HUES48 (cell line): ENCODE results near the gene AIFM2.
"Not testable (repeated sequence)": the region's sequence is repeated elsewhere in the genome, so short reads cannot be mapped to it uniquely, and the experiment has no call there.

Experiments
- H3K27ac ChIP-seq: one replicate; pipeline ENCODE4 v1.7.0; 2013; ENCODE audit warnings: low read depth, low read length, inconsistent platforms
- H3K27me3 ChIP-seq: 2 replicates; pipeline ENCODE4 v1.6.1; 2013; ENCODE audit warnings: mild to moderate bottlenecking, low read length; ENCODE audit not compliant: control insufficient read depth, insufficient read depth
- H3K36me3 ChIP-seq: 2 replicates; pipeline ENCODE4 v1.6.1; 2013; ENCODE audit warnings: low read length; ENCODE audit not compliant: control insufficient read depth, insufficient read depth
- H3K4me1 ChIP-seq: 2 replicates; pipeline ENCODE4 v1.6.1; 2013; ENCODE audit warnings: mild to moderate bottlenecking, low read length; ENCODE audit not compliant: control insufficient read depth, insufficient read depth
- H3K4me3 ChIP-seq: 2 replicates; pipeline ENCODE4 v1.5.1; 2013; ENCODE audit warnings: mild to moderate bottlenecking, low read depth, low read length
- H3K9ac ChIP-seq: 2 replicates; pipeline ENCODE4 v1.6.1; 2013; ENCODE audit warnings: mild to moderate bottlenecking, low read depth, low read length, moderate library complexity
- H3K9me3 ChIP-seq: 2 replicates; pipeline ENCODE4 v1.6.1; 2013; ENCODE audit warnings: low read length; ENCODE audit not compliant: control insufficient read depth, insufficient read depth

AIFM2 gene

DNA sequence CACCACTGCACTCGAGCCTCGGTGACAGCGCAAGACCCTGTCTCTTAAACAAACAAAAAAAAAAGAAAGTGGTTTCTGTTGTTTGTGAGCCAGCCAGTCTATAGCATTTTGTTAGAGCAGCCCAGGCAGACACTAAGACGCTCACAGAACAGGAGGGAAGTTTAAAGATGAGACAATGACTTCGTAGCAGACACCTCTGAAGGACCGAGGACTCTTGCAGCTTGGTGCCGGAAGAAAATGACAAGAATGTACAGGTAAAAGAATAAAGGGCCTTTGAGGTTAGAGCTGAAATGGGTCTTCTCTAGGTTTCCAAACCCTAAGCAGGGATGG lies 40.3 kb downstream of the AIFM2 start:
- Histone ChIP-seq H3K27ac (no peak overlapping the region), H3K4me1 (no peaks in the 10 kb centered on the region), H3K27me3 (no peaks in the 10 kb centered on the region), H3K9ac (no peak overlapping the region), H3K36me3 (peaks cover 34% of the 10 kb centered on the region), H3K4me3 (no peak overlapping the region), H3K9me3 (no peaks in the 10 kb centered on the region)

DNA sequence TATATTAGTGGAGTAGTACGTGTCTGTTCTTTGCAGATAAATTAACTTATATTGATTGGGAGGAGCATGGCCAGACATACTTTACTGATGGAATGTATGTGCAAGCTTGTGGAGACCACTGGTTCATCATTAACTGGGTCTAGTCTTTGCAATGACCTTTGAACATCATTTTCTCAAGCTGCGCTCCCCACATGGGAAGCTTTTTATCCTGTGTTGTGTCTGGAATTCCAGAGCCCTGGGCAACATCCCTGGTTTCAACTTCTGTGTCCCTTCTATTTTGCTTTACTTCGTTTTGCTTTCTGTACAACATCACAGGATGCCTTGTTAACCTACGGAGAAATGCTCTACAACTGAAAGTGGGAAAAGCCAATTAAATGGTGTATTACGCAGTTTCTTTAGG lies 41.7 kb downstream of the AIFM2 start:
- peaks cover 34% of the 10 kb centered on the region for H3K36me3 ChIP-seq
- H3K4me1 ChIP-seq: no peaks in the 10 kb centered on the region
- H3K9me3 ChIP-seq: no peaks in the 10 kb centered on the region
- H3K9ac ChIP-seq: no peak overlapping the region
- H3K27me3 ChIP-seq: no peaks in the 10 kb centered on the region
- H3K27ac ChIP-seq: no peak overlapping the region
- H3K4me3 ChIP-seq: no peak overlapping the region

DNA sequence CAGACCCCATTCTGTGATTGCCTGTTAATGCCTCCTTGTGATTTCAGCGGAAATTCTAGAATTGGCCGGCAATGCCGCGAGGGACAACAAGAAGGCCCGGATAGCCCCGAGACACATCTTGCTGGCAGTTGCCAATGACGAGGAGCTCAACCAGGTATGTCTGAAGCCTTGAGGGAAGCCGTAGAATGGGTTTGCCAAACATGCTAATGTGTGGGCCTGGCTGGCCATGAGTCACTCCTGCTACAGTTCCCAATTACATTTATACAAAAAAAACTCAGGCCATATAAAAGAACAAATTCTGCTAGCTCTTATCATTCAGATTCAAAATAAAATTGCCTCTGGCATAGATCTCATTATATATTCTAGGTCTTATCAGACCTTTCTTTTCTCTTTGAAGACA lies 42.6 kb downstream of the AIFM2 start:
- H3K9me3 ChIP-seq: no peaks in the 10 kb centered on the region
- peaks cover 26% of the 10 kb centered on the region for H3K36me3 ChIP-seq
- no peaks in the 10 kb centered on the region for H3K4me1 ChIP-seq

DNA sequence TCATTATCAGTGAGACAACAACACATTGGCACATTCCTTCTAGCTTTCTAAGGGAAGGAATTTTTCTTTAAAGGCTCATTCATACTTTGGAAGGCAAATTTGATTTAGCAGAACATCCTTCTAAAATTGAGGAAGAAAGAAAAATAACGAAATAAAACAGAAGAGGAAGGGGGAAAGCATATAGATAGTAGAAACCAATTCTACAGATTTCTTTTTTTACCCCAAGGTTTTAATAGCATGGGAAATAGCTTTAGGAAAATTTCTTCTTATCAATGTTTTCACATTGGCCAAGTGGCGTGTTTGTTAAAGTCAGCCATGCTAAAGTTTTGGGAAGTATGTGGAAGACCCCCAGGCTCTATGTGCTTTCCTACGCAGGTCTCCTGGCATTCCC lies 44.3 kb downstream of the AIFM2 start:
- Histone ChIP-seq H3K4me1 (no peaks in the 10 kb centered on the region), H3K4me3 (no peak overlapping the region), H3K9me3 (no peaks in the 10 kb centered on the region), H3K27me3 (no peaks in the 10 kb centered on the region), H3K9ac (no peak overlapping the region), H3K27ac (no peak overlapping the region), H3K36me3 (peaks cover 15% of the 10 kb centered on the region; the same call in 1 of the 2 replicates)

More for the DNA sequence above, 42.6 kb downstream of the AIFM2 start:
- no peak overlapping the region for H3K4me3 ChIP-seq
- no peak overlapping the region for H3K27ac ChIP-seq
- no peak overlapping the region for H3K9ac ChIP-seq
- H3K27me3 ChIP-seq: no peaks in the 10 kb centered on the region

DNA sequence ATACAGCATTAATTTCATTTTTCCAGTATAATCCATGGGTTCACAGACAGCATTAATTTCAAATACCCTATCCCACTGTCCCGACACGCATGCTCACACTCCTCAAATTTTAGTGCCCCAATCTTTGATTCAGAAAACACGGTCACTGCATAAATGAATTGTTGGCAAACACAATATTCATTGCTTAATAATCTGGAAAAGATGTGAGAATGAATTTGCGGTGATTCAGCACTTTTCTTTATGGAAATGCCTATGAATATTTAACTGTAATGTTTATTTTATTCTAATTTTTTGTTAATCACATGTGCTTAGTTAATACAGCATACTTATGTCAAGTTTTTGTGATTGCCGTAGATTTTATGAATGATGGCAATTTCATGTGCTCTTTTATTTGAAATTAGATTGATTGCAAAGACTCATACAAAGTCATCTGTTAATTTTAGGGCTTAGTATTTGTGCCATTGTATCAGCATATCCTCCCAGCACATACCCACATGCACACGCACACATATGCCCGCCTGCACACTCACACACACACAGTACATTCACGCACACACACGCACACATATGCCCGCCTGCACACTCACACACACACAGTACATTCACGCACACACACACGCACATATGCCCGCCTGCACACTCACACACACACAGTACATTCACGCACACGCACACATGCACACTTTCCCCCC lies 44.9 kb downstream of the AIFM2 start:
- Histone ChIP-seq H3K27ac (no peak overlapping the region), H3K27me3 (no peaks in the 10 kb centered on the region), H3K9me3 (no peaks in the 10 kb centered on the region), H3K9ac (no peak overlapping the region), H3K36me3 (peaks cover 10% of the 10 kb centered on the region; the same call in 1 of the 2 replicates), H3K4me3 (no peak overlapping the region), H3K4me1 (no peaks in the 10 kb centered on the region)

DNA sequence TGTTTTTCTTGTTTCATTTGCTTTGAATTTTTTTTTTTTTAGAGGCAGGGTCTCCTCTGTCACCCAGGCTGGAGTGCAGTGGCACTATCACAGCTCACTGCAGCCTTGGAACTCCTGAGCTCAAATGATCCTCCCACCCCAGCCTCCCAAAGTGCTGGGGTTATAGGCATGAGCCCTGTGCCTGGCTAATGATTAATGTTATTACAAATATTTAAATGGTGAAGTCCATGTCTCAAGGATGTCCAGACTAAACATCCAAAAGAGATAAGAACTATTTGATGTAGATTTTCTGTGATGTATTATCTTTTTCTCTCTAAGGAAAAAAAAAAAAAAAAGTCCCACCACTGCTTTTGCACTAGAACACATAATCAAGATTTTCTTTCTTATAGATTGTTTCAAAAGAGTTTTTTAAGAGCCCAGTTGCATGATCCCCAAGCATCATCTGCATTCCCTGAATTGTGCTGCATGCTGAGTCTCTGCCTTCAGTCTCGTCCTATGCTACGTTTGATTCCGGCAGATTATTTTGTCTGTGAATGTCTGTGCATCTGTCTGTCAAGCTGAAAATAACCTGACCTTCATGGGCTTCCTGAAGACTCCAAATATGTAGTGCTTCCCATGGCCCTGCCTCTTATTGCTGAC lies 46.5 kb downstream of the AIFM2 start:
- Histone ChIP-seq H3K9me3 (no peaks in the 10 kb centered on the region), H3K4me3 (no peak overlapping the region), H3K9ac (no peak overlapping the region), H3K27ac (no peak overlapping the region), H3K4me1 (no peaks in the 10 kb centered on the region), H3K27me3 (no peaks in the 10 kb centered on the region), H3K36me3 (no peaks in the 10 kb centered on the region)

DNA sequence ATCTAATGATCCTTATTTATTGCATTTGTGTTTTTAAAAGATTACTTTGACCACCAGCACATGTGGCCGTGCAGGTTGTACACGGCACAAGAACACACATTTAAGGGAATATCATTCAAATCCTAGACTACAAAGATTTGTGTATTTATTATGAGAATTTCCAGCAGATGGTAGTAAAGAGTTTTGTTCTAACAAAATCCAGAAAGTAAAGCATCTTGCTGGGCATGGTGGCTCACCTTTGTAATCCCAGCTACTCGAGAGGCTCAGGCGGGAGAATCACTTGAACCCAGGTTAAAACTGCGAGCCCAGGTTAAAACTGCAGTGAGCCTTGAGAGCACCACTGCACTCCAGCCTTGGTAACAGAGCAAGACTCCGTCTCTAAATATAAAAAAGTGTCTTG lies 48.4 kb downstream of the AIFM2 start:
- Histone ChIP-seq H3K9me3 (no peaks in the 10 kb centered on the region), H3K4me1 (no peaks in the 10 kb centered on the region), H3K9ac (no peak overlapping the region), H3K27me3 (no peaks in the 10 kb centered on the region), H3K36me3 (no peaks in the 10 kb centered on the region), H3K27ac (no peak overlapping the region), H3K4me3 (no peak overlapping the region)

DNA sequence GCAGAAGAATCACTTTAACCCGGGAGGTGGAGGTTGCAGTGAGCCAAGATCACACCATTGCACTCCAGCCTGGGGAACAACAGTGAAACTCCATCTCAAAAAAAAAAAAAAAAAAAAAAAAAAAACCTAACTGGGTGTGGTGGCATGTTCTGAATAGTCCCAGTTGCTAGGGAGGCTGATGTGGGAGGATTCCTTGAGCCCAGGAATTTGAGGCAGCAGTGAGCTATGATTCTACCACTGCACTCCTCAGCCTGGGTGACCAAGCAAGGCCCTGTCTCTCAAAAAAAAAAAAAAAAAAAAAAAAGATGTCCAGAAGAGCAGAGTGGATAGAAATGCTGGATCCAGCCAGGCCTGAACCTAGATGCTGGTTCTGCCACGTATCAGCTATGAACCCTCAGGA lies 51.8 kb downstream of the AIFM2 start:
- not testable (repeated sequence) for H3K27ac ChIP-seq, H3K4me3 ChIP-seq, H3K4me1 ChIP-seq, H3K9me3 ChIP-seq, H3K36me3 ChIP-seq, H3K9ac ChIP-seq, H3K27me3 ChIP-seq

DNA sequence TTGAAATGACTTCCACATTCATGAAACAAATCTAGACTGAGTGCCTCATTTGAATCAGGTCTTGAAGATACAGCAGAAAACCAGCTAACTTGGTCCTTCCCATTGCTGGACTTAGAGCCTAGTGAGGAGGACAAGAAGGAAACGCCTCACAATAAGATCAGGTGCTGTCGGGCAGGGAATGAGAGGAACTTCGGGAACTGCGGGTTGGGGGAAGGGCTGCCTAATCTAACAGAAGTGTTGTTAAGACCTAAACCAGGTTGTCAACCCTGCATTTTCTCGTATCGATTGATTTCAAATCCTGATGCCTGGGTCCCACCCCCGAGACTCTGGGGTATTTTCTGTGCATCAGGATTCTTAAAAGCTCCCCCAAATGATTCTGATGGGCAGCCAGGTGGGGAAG lies 53.7 kb downstream of the AIFM2 start:
- Histone ChIP-seq H3K27me3 (no peaks in the 10 kb centered on the region), H3K36me3 (no peaks in the 10 kb centered on the region)

DNA sequence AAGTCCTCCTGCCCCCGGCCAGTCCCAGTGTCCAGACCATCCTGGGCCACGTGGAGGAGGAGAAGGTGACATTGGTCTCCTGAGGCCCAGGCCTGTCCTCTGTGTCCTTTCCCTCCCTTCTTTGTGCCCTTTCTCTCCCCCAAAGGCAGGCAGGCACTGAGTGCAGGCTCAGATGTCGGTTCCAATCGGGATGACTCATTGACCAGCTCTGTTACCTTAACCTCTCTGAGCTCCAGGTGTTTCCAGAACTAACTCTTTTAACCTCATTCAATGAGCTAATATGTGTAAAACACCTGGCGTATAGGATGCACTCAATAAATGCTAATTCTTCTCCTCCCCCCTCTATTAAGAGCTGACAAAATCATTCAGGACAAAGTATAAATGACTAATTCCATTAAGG lies 54.3 kb downstream of the AIFM2 start:
- peaks cover 5% of the 10 kb centered on the region for H3K4me1 ChIP-seq
- H3K27ac ChIP-seq: no peak overlapping the region
- H3K4me3 ChIP-seq: no peak overlapping the region
- H3K36me3 ChIP-seq: no peaks in the 10 kb centered on the region
- H3K9ac ChIP-seq: no peak overlapping the region
- H3K9me3 ChIP-seq: no peaks in the 10 kb centered on the region
- H3K27me3 ChIP-seq: no peaks in the 10 kb centered on the region

More for the DNA sequence above, 53.7 kb downstream of the AIFM2 start:
- H3K27ac ChIP-seq: no peak overlapping the region
- no peaks in the 10 kb centered on the region for H3K9me3 ChIP-seq
- peaks cover 5% of the 10 kb centered on the region for H3K4me1 ChIP-seq
- no peak overlapping the region for H3K9ac ChIP-seq
- no peak overlapping the region for H3K4me3 ChIP-seq

DNA sequence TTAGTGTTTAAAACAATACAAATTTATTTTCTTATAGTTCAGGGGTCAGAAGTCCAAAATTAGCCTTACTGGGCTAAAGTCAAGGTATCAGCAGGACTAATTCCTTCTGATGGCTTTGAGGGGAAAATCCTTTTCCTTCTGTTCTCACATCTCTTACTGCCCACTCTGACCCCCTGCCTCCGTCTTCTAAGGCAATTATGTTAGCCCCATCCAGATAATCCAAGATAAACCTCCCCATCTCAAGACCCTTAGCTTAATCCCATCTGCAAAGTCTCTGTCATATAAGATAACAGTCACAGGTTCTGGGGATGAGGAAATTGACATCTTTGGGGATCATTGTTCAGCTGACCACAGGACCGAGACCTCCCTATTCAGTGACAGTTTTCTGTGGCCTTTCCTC lies 57.7 kb downstream of the AIFM2 start:
- Histone ChIP-seq H3K27ac (no peak overlapping the region), H3K36me3 (no peaks in the 10 kb centered on the region), H3K9ac (no peak overlapping the region), H3K4me3 (no peak overlapping the region), H3K27me3 (no peaks in the 10 kb centered on the region), H3K9me3 (no peaks in the 10 kb centered on the region), H3K4me1 (peaks cover 5% of the 10 kb centered on the region)
